Gastroesophageal sphincter (tissue), 3 donors: ENCODE results near the gene COL18A1.

Experiments used
- CTCF ChIP-seq, 4 experiments: fragments of 200-600 bp in 2 of 4; fragments of 450-650 bp in 2 of 4; sonication (generic) in 1 of 4; IDR thresholded peaks; one replicate each; pipeline ENCODE4 v1.5.1; 2017 to 2019; ENCODE audit warnings: antibody characterized with exemption in 4 of 4, mild to moderate bottlenecking in 2 of 4, moderate library complexity in 2 of 4
- POLR2A ChIP-seq, 2 donors: fragments of 450-650 bp; IDR thresholded peaks; one replicate each; pipeline ENCODE4 v1.6.1; 2017; ENCODE audit warnings: antibody characterized with exemption in 2 of 2, mild to moderate bottlenecking in 2 of 2, moderate library complexity in 1 of 2
- POLR2AphosphoS5 ChIP-seq: sonication (generic); formaldehyde crosslinking; IDR thresholded peaks from one replicate; pipeline ENCODE4 v1.6.1; 2017; ENCODE audit warnings: antibody characterized with exemption

- no peak for TF ChIP-seq CTCF (IDR thresholded peaks at IDR 0.05)
- peak; percentile 18 for TF ChIP-seq POLR2AphosphoS5
- no peak for TF ChIP-seq POLR2A (IDR thresholded peaks at IDR 0.05)
Measured at GRCh38 chr21:45432575-45433255, 27.8 kb downstream of the COL18A1 start.
